ENCODE measurements around the gene CCR3. TPM values are rescaled to one million over a fixed set of nuclear protein-coding genes. Genes with fewer than 3 reads are reported as not detected.

The CCR3 gene
- total RNA-seq, 1 donor from 2014 or later: not detected

DNA sequence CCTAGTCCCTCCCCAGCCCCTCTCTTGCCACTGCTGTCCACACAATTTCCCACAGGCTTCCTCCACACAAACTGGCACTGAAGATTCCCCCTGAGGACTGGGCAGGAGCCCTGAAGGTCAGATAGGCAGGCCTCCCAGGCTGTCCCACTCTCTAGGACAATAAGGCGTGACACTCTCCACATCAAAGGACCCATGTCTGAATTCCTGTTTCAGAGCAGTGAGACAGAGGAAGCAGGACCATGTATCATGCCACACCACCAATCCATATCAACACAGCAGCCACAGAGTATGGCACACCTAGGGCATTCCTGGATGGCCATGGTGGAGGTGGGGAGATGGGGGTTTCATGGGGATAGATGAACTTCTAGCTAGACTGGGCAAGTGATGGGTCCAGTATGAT is 20.3 kb upstream of the CCR3 start:
- DNase-seq (ENCODE audit: low read depth): no peak
- no peaks in the 10 kb centered on the region for H3K27me3 ChIP-seq (ENCODE audit: control insufficient read depth, insufficient read depth, low read length)
- H3K4me3 ChIP-seq (ENCODE audit: low read depth, low read length): no peak overlapping the region
- TF ChIP-seq, protein P1, sequence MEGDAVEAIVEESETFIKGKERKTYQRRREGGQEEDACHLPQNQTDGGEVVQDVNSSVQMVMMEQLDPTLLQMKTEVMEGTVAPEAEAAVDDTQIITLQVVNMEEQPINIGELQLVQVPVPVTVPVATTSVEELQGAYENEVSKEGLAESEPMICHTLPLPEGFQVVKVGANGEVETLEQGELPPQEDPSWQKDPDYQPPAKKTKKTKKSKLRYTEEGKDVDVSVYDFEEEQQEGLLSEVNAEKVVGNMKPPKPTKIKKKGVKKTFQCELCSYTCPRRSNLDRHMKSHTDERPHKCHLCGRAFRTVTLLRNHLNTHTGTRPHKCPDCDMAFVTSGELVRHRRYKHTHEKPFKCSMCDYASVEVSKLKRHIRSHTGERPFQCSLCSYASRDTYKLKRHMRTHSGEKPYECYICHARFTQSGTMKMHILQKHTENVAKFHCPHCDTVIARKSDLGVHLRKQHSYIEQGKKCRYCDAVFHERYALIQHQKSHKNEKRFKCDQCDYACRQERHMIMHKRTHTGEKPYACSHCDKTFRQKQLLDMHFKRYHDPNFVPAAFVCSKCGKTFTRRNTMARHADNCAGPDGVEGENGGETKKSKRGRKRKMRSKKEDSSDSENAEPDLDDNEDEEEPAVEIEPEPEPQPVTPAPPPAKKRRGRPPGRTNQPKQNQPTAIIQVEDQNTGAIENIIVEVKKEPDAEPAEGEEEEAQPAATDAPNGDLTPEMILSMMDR (IDR thresholded peaks at IDR 0.05; ENCODE audit: insufficient read depth, low read length, poor library complexity, severe bottlenecking): no peak
- H3K36me3 ChIP-seq (ENCODE audit: control insufficient read depth, insufficient read depth, low read length): no peaks in the 10 kb centered on the region

DNA sequence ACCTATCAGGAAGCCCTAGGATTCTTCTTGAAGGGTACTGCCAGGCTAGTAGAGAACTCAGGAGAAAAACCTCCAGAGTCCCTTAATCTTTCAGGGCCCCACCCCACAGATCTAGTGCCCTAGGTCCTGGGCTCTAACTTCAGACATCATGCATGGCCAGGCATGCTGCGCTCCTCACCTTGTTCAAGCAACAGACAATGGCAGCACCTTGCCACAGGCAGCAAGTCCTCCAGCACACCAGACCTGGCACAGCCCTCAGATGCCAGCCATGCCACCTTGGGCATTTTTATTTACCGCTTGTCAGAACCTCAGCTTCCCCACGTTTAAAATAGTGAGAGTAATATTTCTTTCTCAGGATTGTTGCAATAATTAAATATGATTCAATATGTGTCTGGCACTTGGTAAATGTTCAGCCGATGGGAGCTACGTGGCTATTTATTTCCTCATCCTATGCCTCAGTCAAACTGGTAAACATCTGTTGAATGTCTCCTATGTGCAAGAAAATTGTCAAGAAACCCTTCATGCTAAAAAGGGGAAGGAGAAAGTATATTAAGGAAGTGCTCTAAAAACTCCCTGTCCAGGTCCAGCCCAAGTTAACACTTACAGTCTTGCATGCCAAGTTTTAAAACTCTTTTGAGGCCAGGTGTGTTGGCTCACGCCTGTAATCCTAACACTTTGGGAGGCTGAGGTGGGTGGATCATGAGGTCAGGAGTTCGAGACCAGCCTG is 19.7 kb upstream of the CCR3 start:
- no peak overlapping the region for H3K4me3 ChIP-seq (ENCODE audit: low read depth, low read length)
- TF ChIP-seq, protein P1 (IDR thresholded peaks at IDR 0.05; ENCODE audit: insufficient read depth, low read length, poor library complexity, severe bottlenecking): no peak
- DNase-seq (ENCODE audit: low read depth): no peak
- H3K36me3 ChIP-seq (ENCODE audit: control insufficient read depth, insufficient read depth, low read length): no peaks in the 10 kb centered on the region
- H3K27me3 ChIP-seq (ENCODE audit: control insufficient read depth, insufficient read depth, low read length): no peaks in the 10 kb centered on the region

DNA sequence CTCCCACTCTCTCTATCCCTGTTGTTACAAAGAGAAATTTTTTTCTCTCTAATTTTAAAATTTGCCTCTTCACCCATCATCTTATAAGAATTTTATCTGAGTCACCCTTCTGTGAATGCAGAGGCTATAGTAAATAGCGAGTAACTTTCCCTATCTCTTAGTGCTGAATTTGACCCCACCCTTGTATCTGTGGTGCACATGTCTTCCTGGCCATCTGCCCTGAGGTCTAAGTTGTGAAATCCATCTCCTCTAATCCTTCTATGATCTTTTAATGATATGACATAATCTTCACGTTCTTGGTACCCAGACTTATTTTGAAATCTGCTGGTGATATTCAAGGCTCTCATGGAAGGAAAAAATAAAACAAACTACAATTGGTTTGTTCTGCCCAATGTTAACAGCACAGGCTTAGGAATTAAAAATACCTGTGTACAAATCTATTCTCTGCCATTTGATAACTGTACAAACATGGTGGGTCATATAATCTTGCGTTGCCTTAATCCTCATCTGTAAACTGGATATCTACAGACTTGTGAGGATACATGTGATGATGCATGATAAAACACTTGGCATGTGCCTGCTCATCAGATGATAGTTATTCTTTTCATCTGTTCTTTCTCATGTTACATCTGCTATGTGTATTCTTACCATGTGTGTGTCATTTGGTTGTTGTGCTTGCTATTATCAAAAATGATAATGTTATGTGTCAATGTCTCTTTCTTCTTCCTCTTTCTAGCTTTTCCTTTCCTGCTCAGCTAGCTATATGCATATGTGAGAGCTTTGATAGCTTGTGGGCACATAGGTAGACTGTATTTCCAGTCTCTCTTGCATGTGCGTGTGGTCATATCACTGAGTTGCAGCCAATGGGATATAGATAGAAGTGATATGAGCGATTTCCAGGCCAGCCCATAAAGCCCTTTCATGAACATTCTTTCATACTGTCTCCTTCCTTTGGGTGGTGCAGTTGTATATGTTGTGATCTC is 13.7 kb upstream of the CCR3 start:
- no peak for DNase-seq (ENCODE audit: low read depth)
- Histone ChIP-seq H3K36me3 (ENCODE audit: control insufficient read depth, insufficient read depth, low read length) (no peaks in the 10 kb centered on the region), H3K4me3 (ENCODE audit: low read depth, low read length) (no peak overlapping the region)

DNA sequence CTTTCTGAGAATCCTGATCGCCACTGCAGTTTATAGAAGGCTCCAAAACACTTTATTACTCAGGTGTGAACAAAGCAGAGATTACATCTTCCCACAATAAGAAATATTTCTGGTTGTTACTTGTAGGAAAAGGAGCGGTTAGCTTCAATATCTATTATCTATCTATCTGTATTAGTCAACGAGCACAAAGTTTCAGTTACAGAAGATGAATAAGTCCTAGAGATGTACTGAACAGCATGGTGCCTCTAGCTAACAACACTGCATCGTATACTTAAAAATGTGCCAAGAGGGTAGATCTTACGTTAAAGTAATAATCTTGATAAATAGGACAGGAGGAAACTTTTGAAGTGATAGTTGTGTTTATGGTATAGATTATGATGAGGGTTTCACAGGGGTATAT is 10.9 kb upstream of the CCR3 start:
- Histone ChIP-seq H3K27me3 (ENCODE audit: control insufficient read depth, insufficient read depth, low read length) (peaks cover 2% of the 10 kb centered on the region), H3K36me3 (ENCODE audit: control insufficient read depth, insufficient read depth, low read length) (no peaks in the 10 kb centered on the region), H3K4me3 (ENCODE audit: low read depth, low read length) (no peak overlapping the region)
- TF ChIP-seq, protein P1 (IDR thresholded peaks at IDR 0.05; ENCODE audit: insufficient read depth, low read length, poor library complexity, severe bottlenecking): no peak
- DNase-seq (ENCODE audit: low read depth): no peak

More for the DNA sequence above, 13.7 kb upstream of the CCR3 start:
- peaks cover 2% of the 10 kb centered on the region for H3K27me3 ChIP-seq (ENCODE audit: control insufficient read depth, insufficient read depth, low read length)
- TF ChIP-seq, protein P1 (IDR thresholded peaks at IDR 0.05; ENCODE audit: insufficient read depth, low read length, poor library complexity, severe bottlenecking): no peak

DNA sequence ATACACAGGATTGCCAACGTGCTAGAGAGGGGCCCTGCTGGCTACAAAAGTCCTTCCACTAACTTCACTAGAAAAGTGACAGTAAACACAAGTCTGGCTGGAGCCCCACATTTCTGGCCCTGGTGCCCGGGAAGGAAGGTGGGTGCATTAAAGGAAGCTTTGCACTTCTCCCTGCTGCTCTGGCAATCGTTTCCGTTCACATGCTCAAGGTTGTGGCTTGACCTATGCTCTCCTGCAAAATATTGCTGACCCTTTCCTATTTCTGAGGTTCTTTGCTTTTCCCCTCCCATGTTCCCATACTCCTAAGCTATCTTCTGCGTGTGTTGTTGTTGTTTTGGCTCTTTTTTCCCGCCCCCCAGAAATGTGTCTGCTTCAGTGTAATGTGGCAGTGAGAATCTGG is 9.1 kb upstream of the CCR3 start:
- TF ChIP-seq, protein P1 (IDR thresholded peaks at IDR 0.05; ENCODE audit: insufficient read depth, low read length, poor library complexity, severe bottlenecking): no peak
- no peaks in the 10 kb centered on the region for H3K36me3 ChIP-seq (ENCODE audit: control insufficient read depth, insufficient read depth, low read length)
- peaks cover 2% of the 10 kb centered on the region for H3K27me3 ChIP-seq (ENCODE audit: control insufficient read depth, insufficient read depth, low read length)

More for the DNA sequence above, 9.1 kb upstream of the CCR3 start:
- no peak overlapping the region for H3K4me3 ChIP-seq (ENCODE audit: low read depth, low read length)
- DNase-seq (ENCODE audit: low read depth): no peak
